Mucosa of gallbladder (tissue), 1 donor: ENCODE results near the gene MTPN. TPM values are rescaled to one million over a fixed set of nuclear protein-coding genes. Genes with fewer than 3 reads are reported as not detected.

Source experiments
- DNase-seq: peaks from one replicate; pipeline ENCODE4 v3.0.0-alpha.2; 2020; ENCODE audit warnings: low spot score
- total RNA-seq: library from RNA; stranded (reverse); gene quantifications from one replicate; pipeline ENCODE4 v1.2.1, GENCODE V29; 2021
- donor health status: DM: no; HTN: no; CAD: no.

The MTPN gene
- total RNA-seq: 110 TPM

GRCh38 chr7:135977007-135977741 lies at the start of gene MTPN:
Gene MTPN, minus strand, starts transcription at chr7:135977359. Its CDS starts 259 bp downstream, at chr7:135977100.
- peak; percentile 98 for DNase-seq

GRCh38 chr7:136026209-136026608 lies 49.0 kb upstream of the MTPN start:
- no peak for DNase-seq

- DNase-seq: no peak
These were observed 46.1 kb upstream of the MTPN start for GRCh38 chr7:136023134-136023869.

- DNase-seq: no peak
These were observed 43.4 kb upstream of the MTPN start for GRCh38 chr7:136020556-136020955.

GRCh38 chr7:136018104-136018503 lies 40.9 kb upstream of the MTPN start:
- no peak for DNase-seq

- no peak for DNase-seq
These were observed 39.7 kb upstream of the MTPN start for GRCh38 chr7:136016649-136017395.

- DNase-seq: no peak
These were observed 38.5 kb upstream of the MTPN start for GRCh38 chr7:136015638-136016037.

GRCh38 chr7:136014659-136015058 lies 37.5 kb upstream of the MTPN start:
- no peak for DNase-seq

- no peak for DNase-seq
These were observed 35.1 kb upstream of the MTPN start for GRCh38 chr7:136012238-136012637.

- DNase-seq: no peak
These were observed 32.4 kb upstream of the MTPN start for GRCh38 chr7:136009488-136010079.

- no peak for DNase-seq
These were observed 29.0 kb upstream of the MTPN start for GRCh38 chr7:136006208-136006607.

GRCh38 chr7:136004083-136004482 lies 26.9 kb upstream of the MTPN start:
- no peak for DNase-seq

GRCh38 chr7:136002802-136003201 lies 25.6 kb upstream of the MTPN start:
- DNase-seq: no peak

- DNase-seq: no peak
These were observed 23.2 kb upstream of the MTPN start for GRCh38 chr7:136000288-136000913.

- no peak for DNase-seq
These were observed 20.9 kb upstream of the MTPN start for GRCh38 chr7:135998081-135998480.

- DNase-seq: no peak
These were observed 18.6 kb upstream of the MTPN start for GRCh38 chr7:135995748-135996147.

GRCh38 chr7:135994466-135995205 lies 17.5 kb upstream of the MTPN start:
- DNase-seq: no peak

GRCh38 chr7:135993950-135994349 lies 16.8 kb upstream of the MTPN start:
- DNase-seq: no peak

GRCh38 chr7:135991906-135992305 lies 14.7 kb upstream of the MTPN start:
- DNase-seq: no peak

GRCh38 chr7:135991322-135991721 lies 14.2 kb upstream of the MTPN start:
- no peak for DNase-seq

- no peak for DNase-seq
These were observed 13.1 kb upstream of the MTPN start for GRCh38 chr7:135990258-135990657.
